Neural crest cell (in vitro differentiated cells): Measurements from ENCODE around the gene ZDHHC18. TPM values are rescaled to one million over a fixed set of nuclear protein-coding genes. Genes with fewer than 3 reads are reported as not detected.
"Not testable (repeated sequence)": the region's sequence is repeated elsewhere in the genome, so short reads cannot be mapped to it uniquely, and the experiment has no call there.

Experiments
- DNase-seq: peaks from one replicate; pipeline ENCODE4 v3.0.0; 2021; ENCODE audit warnings: low read depth, mixed read lengths, low spot score
- H3K27ac Mint-ChIP-seq: one replicate; pipeline ENCODE4 v1.8.0; 2021; ENCODE audit warnings: mild to moderate bottlenecking, mixed read lengths; ENCODE audit not compliant: unreplicated experiment
- H3K27me3 Mint-ChIP-seq: 2 replicates; pipeline ENCODE4 v1.8.0; 2021; ENCODE audit warnings: low read depth, mild to moderate bottlenecking, mixed read lengths
- H3K36me3 Mint-ChIP-seq: 2 replicates; pipeline ENCODE4 v1.8.0; 2021; ENCODE audit warnings: low read depth, mild to moderate bottlenecking, mixed read lengths
- H3K4me1 Mint-ChIP-seq: 2 replicates; pipeline ENCODE4 v1.8.0; 2021; ENCODE audit warnings: mixed read lengths
- H3K4me3 Mint-ChIP-seq: one replicate; pipeline ENCODE4 v1.8.0; 2021; ENCODE audit warnings: mild to moderate bottlenecking, mixed read lengths
- H3K9me3 Mint-ChIP-seq: 2 replicates; pipeline ENCODE4 v1.8.0; 2021; ENCODE audit warnings: mixed read lengths
- CTCF ChIP-seq: fragments of 200-600 bp; sonication (generic); conservative IDR thresholded peaks from 2 replicates; pipeline ENCODE4 v1.5.0; 2021; ENCODE audit warnings: antibody characterized with exemption, mild to moderate bottlenecking
- total RNA-seq: library from RNA; stranded (reverse); gene quantifications from 2 replicates; pipeline ENCODE4 v1.2.1, GENCODE V29; 2021

The ZDHHC18 gene
- total RNA-seq, 1 donor from 2014 or later = 44.3 TPM

- Mint-ChIP-seq H3K36me3 (peaks cover 12% of the 10 kb centered on the region), H3K27ac (no peak overlapping the region), H3K27me3 (no peaks in the 10 kb centered on the region), H3K4me1 (peaks cover 25% of the 10 kb centered on the region), H3K4me3 (peak overlapping the region; percentile 8), H3K9me3 (no peaks in the 10 kb centered on the region)
- TF ChIP-seq CTCF = no peak
- DNase-seq = no peak
Measured at GRCh38 chr1:26831546-26832248, 5.2 kb downstream of the ZDHHC18 start.

- no peak overlapping the region for H3K27ac Mint-ChIP-seq
- no peaks in the 10 kb centered on the region for H3K9me3 Mint-ChIP-seq
- TF ChIP-seq CTCF = no peak
- DNase-seq = no peak
- H3K4me3 Mint-ChIP-seq = no peak overlapping the region
- peaks cover 22% of the 10 kb centered on the region for H3K4me1 Mint-ChIP-seq
- no peaks in the 10 kb centered on the region for H3K27me3 Mint-ChIP-seq
- H3K36me3 Mint-ChIP-seq = peaks cover 12% of the 10 kb centered on the region
Measured at GRCh38 chr1:26832249-26832960, 5.9 kb downstream of the ZDHHC18 start.

GRCh38 chr1:26833432-26834405, 7.2 kb downstream of the ZDHHC18 start:
- no peaks in the 10 kb centered on the region for H3K27me3 Mint-ChIP-seq
- H3K4me3 Mint-ChIP-seq = no peak overlapping the region
- H3K9me3 Mint-ChIP-seq = no peaks in the 10 kb centered on the region
- H3K4me1 Mint-ChIP-seq = peaks cover 10% of the 10 kb centered on the region
- DNase-seq = no peak
- no peak for TF ChIP-seq CTCF
- H3K27ac Mint-ChIP-seq = no peak overlapping the region
- peaks cover 19% of the 10 kb centered on the region for H3K36me3 Mint-ChIP-seq

GRCh38 chr1:26837665-26838064, 11.2 kb downstream of the ZDHHC18 start:
- not testable (repeated sequence) for H3K9me3 Mint-ChIP-seq, H3K4me3 Mint-ChIP-seq, H3K27me3 Mint-ChIP-seq, H3K4me1 Mint-ChIP-seq, H3K27ac Mint-ChIP-seq, DNase-seq
- peaks cover 19% of the 10 kb centered on the region for H3K36me3 Mint-ChIP-seq

GRCh38 chr1:26838474-26839338, 12.2 kb downstream of the ZDHHC18 start:
- Mint-ChIP-seq H3K4me3 (no peak overlapping the region), H3K4me1 (no peaks in the 10 kb centered on the region), H3K36me3 (peaks cover 19% of the 10 kb centered on the region), H3K9me3 (no peaks in the 10 kb centered on the region), H3K27me3 (no peaks in the 10 kb centered on the region), H3K27ac (no peak overlapping the region)
- DNase-seq = no peak
- no peak for TF ChIP-seq CTCF
